H54 (cell line): ENCODE measurements around the gene KLHL17.

Experiments
- DNase-seq: peaks from one replicate; pipeline ENCODE4 v3.0.0; 2011; ENCODE audit warnings: low spot score, mixed read lengths; ENCODE audit not compliant: insufficient read length
- FAIRE-seq: peaks from 3 replicates; lab custom pipeline; 2011; peaks lifted over from hg19 to GRCh38; lab: Jason Lieb, UNC
- POLR2A ChIP-seq: IDR thresholded peaks from 2 replicates; pipeline ENCODE4 v1.6.1; 2011; ENCODE audit warnings: low read depth, mild to moderate bottlenecking, low read length

The KLHL17 gene

GRCh38 chr1:958823-959730 is 1.3 kb upstream of the KLHL17 start, which contains the start of gene NOC2L:
NOC2L (minus strand) TSS chr1:959256; CDS start chr1:959240, 16 bp downstream.
- no peak for FAIRE-seq
- peak; percentile 48; the same call in 1 of the 2 replicates for TF ChIP-seq POLR2A
- DNase-seq, result no peak

GRCh38 chr1:959731-960362 is 537 bp upstream of the KLHL17 start:
- TF ChIP-seq POLR2A, result no peak
- no peak for FAIRE-seq
- no peak for DNase-seq

- DNase-seq, result no peak
- no peak for FAIRE-seq
- TF ChIP-seq POLR2A, result no peak
These were observed 817 bp downstream of the KLHL17 start for GRCh38 chr1:961132-961669.

GRCh38 chr1:962381-963300 is 2.3 kb downstream of the KLHL17 start:
- TF ChIP-seq POLR2A, result no peak
- FAIRE-seq (no peak), DNase-seq (no peak)

GRCh38 chr1:963301-963651 is 2.9 kb downstream of the KLHL17 start:
- no peak for FAIRE-seq
- no peak for DNase-seq
- TF ChIP-seq POLR2A, result no peak

- FAIRE-seq (no peak), DNase-seq (no peak)
- TF ChIP-seq POLR2A, result no peak
These were observed 3.6 kb downstream of the KLHL17 start for GRCh38 chr1:963746-964525.

GRCh38 chr1:964691-965525 is 4.5 kb downstream of the KLHL17 start:
- no peak for FAIRE-seq
- no peak for TF ChIP-seq POLR2A
- DNase-seq, result no peak

- DNase-seq, result no peak
- no peak for TF ChIP-seq POLR2A
- FAIRE-seq, result no peak
These were observed 5.2 kb downstream of the KLHL17 start for GRCh38 chr1:965526-966134.

- FAIRE-seq (peak; percentile 36), DNase-seq (peak; percentile 80)
- TF ChIP-seq POLR2A, result no peak
These were observed 5.8 kb downstream of the KLHL17 start, which contains the start of gene PLEKHN1 for GRCh38 chr1:966135-966703. PLEKHN1 (plus strand) TSS chr1:966482; CDS start chr1:966532, 50 bp downstream.

- FAIRE-seq, result no peak
These were observed 6.4 kb downstream of the KLHL17 start for GRCh38 chr1:966704-967300.

More at GRCh38 chr1:966704-967300, 6.4 kb downstream of the KLHL17 start:
- TF ChIP-seq POLR2A, result no peak; the same call in 1 of the 2 replicates
- peak; percentile 86 for DNase-seq
